Fibroblast of lung (primary cell): ENCODE results near the gene ECI2. TPM values are rescaled to one million over a fixed set of nuclear protein-coding genes. Genes with fewer than 3 reads are reported as not detected.

Experiments used
- DNase-seq, 2 donors: peaks; one replicate each; pipeline versions ENCODE4 v3.0.0 to v3.0.0-alpha.2; 2010; ENCODE audit warnings: low read depth in 2 of 2
- H2AFZ ChIP-seq: 2 replicates; pipeline ENCODE4 v1.5.1; 2012; ENCODE audit warnings: low read length, control low read depth, inconsistent platforms
- H3K27ac ChIP-seq: 2 replicates; pipeline ENCODE4 v1.5.1; 2011; ENCODE audit warnings: low read length, control low read depth; ENCODE audit not compliant: insufficient read depth
- H3K27me3 ChIP-seq: 2 replicates; pipeline ENCODE4 v1.5.1; 2011; ENCODE audit warnings: mild to moderate bottlenecking, low read length; ENCODE audit not compliant: control insufficient read depth, insufficient read depth
- H3K36me3 ChIP-seq: 2 replicates; pipeline ENCODE4 v1.5.1; 2011; ENCODE audit warnings: low read length; ENCODE audit not compliant: control insufficient read depth, insufficient read depth
- H3K4me1 ChIP-seq: 2 replicates; pipeline ENCODE4 v1.5.1; 2011; ENCODE audit warnings: low read length; ENCODE audit not compliant: control insufficient read depth, insufficient read depth; ENCODE audit errors: extremely low read depth
- H3K4me2 ChIP-seq: 2 replicates; pipeline ENCODE4 v1.5.1; 2011; ENCODE audit warnings: low read length, control low read depth; ENCODE audit not compliant: insufficient read depth; ENCODE audit errors: extremely low read depth
- H3K4me3 ChIP-seq, 4 experiments: fragments of 200-600 bp in 1 of 4; sonication (generic) in 1 of 4; replicated peaks in 1 of 4; 2 replicates each; pipeline ENCODE4 v1.5.1; 2011 to 2016; ENCODE audit warnings: low read length in 4 of 4, low read depth in 3 of 4, mild to moderate bottlenecking in 3 of 4, control low read depth in 2 of 4, inconsistent platforms in 1 of 4, mixed read lengths in 1 of 4; ENCODE audit not compliant: insufficient read depth in 1 of 4; ENCODE audit errors: control extremely low read depth in 1 of 4
- H3K79me2 ChIP-seq: 2 replicates; pipeline ENCODE4 v1.5.1; 2012; ENCODE audit warnings: mild to moderate bottlenecking, low read length, inconsistent platforms; ENCODE audit not compliant: control insufficient read depth, insufficient read depth
- H3K9ac ChIP-seq: 2 replicates; pipeline ENCODE4 v1.5.1; 2011; ENCODE audit warnings: mild to moderate bottlenecking, low read length, control low read depth; ENCODE audit not compliant: insufficient read depth
- H3K9me3 ChIP-seq: 2 replicates; pipeline ENCODE4 v1.5.1; 2012; ENCODE audit warnings: low read depth, low read length; ENCODE audit not compliant: control insufficient read depth, insufficient read depth
- H4K20me1 ChIP-seq: 2 replicates; pipeline ENCODE4 v1.5.1; 2011; ENCODE audit warnings: low read length; ENCODE audit not compliant: control insufficient read depth, insufficient read depth; ENCODE audit errors: extremely low read depth
- CTCF ChIP-seq, 2 donors: IDR thresholded peaks in 1 of 2; conservative IDR thresholded peaks in 1 of 2; 1 replicate in 1 of 2; 2 replicates in 1 of 2; pipeline ENCODE4 v1.5.1; 2011 to 2012; ENCODE audit warnings: low read length in 2 of 2, control low read depth in 1 of 2, inconsistent platforms in 1 of 2, low read depth in 1 of 2, mild to moderate bottlenecking in 1 of 2
- EZH2 ChIP-seq: IDR thresholded peaks from 2 replicates; pipeline ENCODE4 v1.5.1; 2012; ENCODE audit warnings: low read length, control low read depth, mild to moderate bottlenecking; ENCODE audit errors: missing control alignments
- polyA plus RNA-seq, 2 donors: library from polyadenylated mRNA; depleted of rRNA in 1 of 2; stranded (reverse) in 1 of 2; unstranded in 1 of 2; fragments of >200 nt; gene quantifications; 2 replicates each; pipeline ENCODE4 v1.2.1, GENCODE V29; 2011 to 2012; ENCODE audit warnings: missing spikeins in 1 of 2
- total RNA-seq: library from RNA; depleted of rRNA; stranded (reverse); fragments of >200 nt; gene quantifications from 2 replicates; pipeline ENCODE4 v1.2.1, GENCODE V29; 2014

ECI2 gene
- total and polyA plus RNA-seq, 2 donors (not counting 1 experiment from before 2014, with no cell fraction given): 85.2 to 157 TPM

GRCh38 chr6:4085332-4085700 lies 50.1 kb downstream of the ECI2 start:
- H3K9me3 ChIP-seq: no peaks in the 10 kb centered on the region
- no peak overlapping the region for H3K4me2 ChIP-seq
- no peaks in the 10 kb centered on the region for H3K36me3 ChIP-seq
- DNase-seq: peak; percentile 41 to 56
- H2AFZ ChIP-seq: no peak overlapping the region
- H4K20me1 ChIP-seq: no peaks in the 10 kb centered on the region
- no peak overlapping the region for H3K27ac ChIP-seq
- TF ChIP-seq CTCF (conservative IDR thresholded peaks at IDR 0.05 in 1 of 2, IDR thresholded peaks at IDR 0.05 in 1 of 2; ENCODE audit: low read depth in 1 of 2, low read length in 2 of 2) (no peak), EZH2 (no peak)
- no peak overlapping the region for H3K9ac ChIP-seq
- no peak overlapping the region for H3K4me3 ChIP-seq
- H3K4me1 ChIP-seq: no peaks in the 10 kb centered on the region
- H3K27me3 ChIP-seq: no peaks in the 10 kb centered on the region
- H3K79me2 ChIP-seq: no peaks in the 10 kb centered on the region

GRCh38 chr6:4084444-4085331 lies 50.7 kb downstream of the ECI2 start:
- Histone ChIP-seq H3K27ac (no peak overlapping the region), H3K4me3 (no peak overlapping the region), H3K27me3 (no peaks in the 10 kb centered on the region), H2AFZ (no peak overlapping the region), H3K4me2 (no peak overlapping the region), H3K36me3 (no peaks in the 10 kb centered on the region), H3K9me3 (no peaks in the 10 kb centered on the region), H3K4me1 (no peaks in the 10 kb centered on the region), H3K79me2 (no peaks in the 10 kb centered on the region), H4K20me1 (no peaks in the 10 kb centered on the region), H3K9ac (no peak overlapping the region)
- DNase-seq: no peak
- no peak for TF ChIP-seq EZH2
- TF ChIP-seq CTCF (conservative IDR thresholded peaks at IDR 0.05 in 1 of 2, IDR thresholded peaks at IDR 0.05 in 1 of 2; ENCODE audit: low read depth in 1 of 2, low read length in 2 of 2): no peak

GRCh38 chr6:4078691-4079471 lies 56.5 kb downstream of the ECI2 start, which contains the start of gene FAM217A:
Gene FAM217A (minus strand): TSS chr6:4079137. CDS start chr6:4077414, 1,723 bp downstream.
- no peak for DNase-seq
- Histone ChIP-seq H3K4me3 (no peak within 1 kb of the TSS), H3K36me3 (no peaks in the 10 kb centered on the region), H3K27me3 (no peaks in the 10 kb centered on the region), H3K79me2 (no peaks in the 10 kb centered on the region), H2AFZ (no peak within 1 kb of the TSS), H3K4me1 (no peaks in the 10 kb centered on the region), H3K27ac (no peak within 1 kb of the TSS), H4K20me1 (no peaks in the 10 kb centered on the region), H3K4me2 (no peak within 1 kb of the TSS), H3K9ac (no peak within 1 kb of the TSS), H3K9me3 (no peaks in the 10 kb centered on the region)
- TF ChIP-seq EZH2: no peak
- TF ChIP-seq CTCF (conservative IDR thresholded peaks at IDR 0.05 in 1 of 2, IDR thresholded peaks at IDR 0.05 in 1 of 2; ENCODE audit: low read depth in 1 of 2, low read length in 2 of 2): no peak
